ENCODE results near the gene SPATA20.

Gene SPATA20

GRCh38 chr17:50581316-50581715, 34.3 kb downstream of the SPATA20 start:
- no peak for DNase-seq (ENCODE audit: low spot score)
- TF ChIP-seq, protein P1, sequence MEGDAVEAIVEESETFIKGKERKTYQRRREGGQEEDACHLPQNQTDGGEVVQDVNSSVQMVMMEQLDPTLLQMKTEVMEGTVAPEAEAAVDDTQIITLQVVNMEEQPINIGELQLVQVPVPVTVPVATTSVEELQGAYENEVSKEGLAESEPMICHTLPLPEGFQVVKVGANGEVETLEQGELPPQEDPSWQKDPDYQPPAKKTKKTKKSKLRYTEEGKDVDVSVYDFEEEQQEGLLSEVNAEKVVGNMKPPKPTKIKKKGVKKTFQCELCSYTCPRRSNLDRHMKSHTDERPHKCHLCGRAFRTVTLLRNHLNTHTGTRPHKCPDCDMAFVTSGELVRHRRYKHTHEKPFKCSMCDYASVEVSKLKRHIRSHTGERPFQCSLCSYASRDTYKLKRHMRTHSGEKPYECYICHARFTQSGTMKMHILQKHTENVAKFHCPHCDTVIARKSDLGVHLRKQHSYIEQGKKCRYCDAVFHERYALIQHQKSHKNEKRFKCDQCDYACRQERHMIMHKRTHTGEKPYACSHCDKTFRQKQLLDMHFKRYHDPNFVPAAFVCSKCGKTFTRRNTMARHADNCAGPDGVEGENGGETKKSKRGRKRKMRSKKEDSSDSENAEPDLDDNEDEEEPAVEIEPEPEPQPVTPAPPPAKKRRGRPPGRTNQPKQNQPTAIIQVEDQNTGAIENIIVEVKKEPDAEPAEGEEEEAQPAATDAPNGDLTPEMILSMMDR (IDR thresholded peaks at IDR 0.05; ENCODE audit: extremely low read depth, missing control alignments) = no peak

DNA sequence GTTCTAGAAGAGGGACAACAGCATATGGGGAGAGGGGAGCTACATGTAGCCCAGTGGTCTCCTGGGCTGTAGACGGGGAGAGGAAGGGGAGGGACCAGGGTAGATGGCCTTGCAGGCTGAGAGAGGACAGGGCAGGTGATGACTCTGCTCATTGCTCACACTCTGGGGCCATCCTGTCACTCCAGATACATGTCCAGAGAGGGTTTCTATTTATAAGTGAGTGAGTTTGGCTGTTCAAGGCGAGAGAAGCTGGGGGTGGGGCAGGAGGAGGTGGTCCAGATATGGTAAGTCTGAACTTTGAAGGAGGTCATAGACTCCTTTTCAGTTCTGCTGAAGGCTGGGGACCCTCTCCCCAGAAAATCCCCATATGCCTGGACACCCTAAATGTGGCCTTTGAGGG, 35.8 kb downstream of the SPATA20 start:
- no peak for DNase-seq (ENCODE audit: low spot score)

GRCh38 chr17:50583641-50584040, 36.7 kb downstream of the SPATA20 start:
- no peak for DNase-seq (ENCODE audit: low spot score)
- TF ChIP-seq, protein P1 (IDR thresholded peaks at IDR 0.05; ENCODE audit: extremely low read depth, missing control alignments) = no peak

More for the DNA sequence above, 35.8 kb downstream of the SPATA20 start:
- TF ChIP-seq, protein P1 (IDR thresholded peaks at IDR 0.05; ENCODE audit: extremely low read depth, missing control alignments) = no peak

- no peak for DNase-seq (ENCODE audit: low spot score)
- TF ChIP-seq, protein P1 (IDR thresholded peaks at IDR 0.05; ENCODE audit: extremely low read depth, missing control alignments) = no peak
These were observed 37.1 kb downstream of the SPATA20 start for GRCh38 chr17:50584116-50584515.

- no peak for DNase-seq (ENCODE audit: low spot score)
- TF ChIP-seq, protein P1 (IDR thresholded peaks at IDR 0.05; ENCODE audit: extremely low read depth, missing control alignments) = no peak
These were observed 37.8 kb downstream of the SPATA20 start for GRCh38 chr17:50584749-50585148.

- no peak for DNase-seq (ENCODE audit: low spot score)
These were observed 38.4 kb downstream of the SPATA20 start for GRCh38 chr17:50585346-50585745.

DNA sequence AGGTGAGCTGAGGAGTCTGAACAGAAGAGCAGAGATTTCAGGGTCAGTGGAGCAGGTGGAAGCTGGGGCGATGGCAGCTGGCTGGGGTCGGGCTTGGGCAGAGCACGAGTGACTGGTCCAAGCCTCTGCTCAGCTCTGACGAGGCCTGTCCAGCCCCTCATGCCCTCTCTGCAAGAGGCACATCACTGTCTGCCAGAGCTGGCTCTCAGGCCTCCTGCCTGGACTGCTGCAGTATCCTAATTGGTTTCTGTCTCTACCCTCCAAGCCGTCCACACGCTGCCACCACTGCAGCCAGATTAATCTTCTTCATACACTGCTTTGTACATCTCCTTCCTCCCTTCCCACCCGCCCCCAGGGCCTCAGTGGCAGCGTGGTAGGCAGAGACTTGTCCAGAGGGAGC, 38.9 kb downstream of the SPATA20 start:
- DNase-seq (ENCODE audit: low spot score) = no peak
- TF ChIP-seq, protein P1 (IDR thresholded peaks at IDR 0.05; ENCODE audit: extremely low read depth, missing control alignments) = no peak

More at GRCh38 chr17:50585346-50585745, 38.4 kb downstream of the SPATA20 start:
- TF ChIP-seq, protein P1 (IDR thresholded peaks at IDR 0.05; ENCODE audit: extremely low read depth, missing control alignments) = no peak

Data from GM20000 (cell line).